Ammon's horn (tissue), 1 donor: Measurements from ENCODE around the gene RPLP1.
A peak's percentile ranks its signal among the peaks of the same experiment; 100 is the strongest.

Experiments
- DNase-seq: peaks from one replicate; pipeline ENCODE4 v3.0.0-alpha.2; 2016; ENCODE audit warnings: low spot score

Gene RPLP1

GRCh38 chr15:69469467-69470201 lies 17.0 kb downstream of the RPLP1 start:
- DNase-seq = no peak

DNA sequence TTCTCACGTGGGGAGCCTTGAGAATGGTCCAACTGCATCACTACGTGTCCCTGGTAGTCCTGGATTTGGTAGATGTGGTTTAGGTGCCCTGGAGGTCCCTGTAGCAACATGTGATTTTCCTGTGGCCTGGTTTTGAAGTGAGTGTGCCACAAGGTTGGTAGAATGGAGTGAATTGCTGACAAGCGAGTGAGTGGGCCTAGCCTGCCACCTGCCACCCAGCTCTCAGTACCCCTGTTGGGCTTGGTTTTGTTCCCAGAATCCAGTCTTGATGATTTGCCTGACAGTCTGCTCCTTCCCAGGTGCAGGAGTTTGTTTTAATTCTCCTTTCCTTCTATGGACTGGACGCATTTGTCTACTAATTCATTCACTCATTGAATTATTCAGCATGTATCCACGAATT lies 19.4 kb downstream of the RPLP1 start:
- no peak for DNase-seq

DNA sequence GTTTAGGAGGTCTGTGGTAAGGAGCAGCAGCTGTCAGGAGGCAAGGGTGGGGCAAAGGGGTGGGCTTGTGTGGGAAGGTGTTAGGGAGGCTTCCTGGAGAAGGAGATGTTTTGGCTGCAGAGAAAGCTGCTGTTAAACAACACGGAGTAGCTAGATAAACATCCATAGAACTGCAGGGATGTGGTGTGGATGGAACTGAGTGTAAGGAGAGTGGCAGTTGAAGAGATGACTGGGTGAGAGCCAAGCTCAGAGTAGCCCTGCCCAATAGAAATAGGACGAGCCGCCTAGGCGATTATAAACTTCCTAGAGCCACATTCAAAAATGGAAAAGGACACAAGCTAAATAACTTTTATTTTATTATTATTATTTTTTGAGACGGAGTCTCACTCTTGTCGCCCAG lies 19.9 kb downstream of the RPLP1 start:
- no peak for DNase-seq

- no peak for DNase-seq
Measured at GRCh38 chr15:69474291-69474690, 21.7 kb downstream of the RPLP1 start.

DNA sequence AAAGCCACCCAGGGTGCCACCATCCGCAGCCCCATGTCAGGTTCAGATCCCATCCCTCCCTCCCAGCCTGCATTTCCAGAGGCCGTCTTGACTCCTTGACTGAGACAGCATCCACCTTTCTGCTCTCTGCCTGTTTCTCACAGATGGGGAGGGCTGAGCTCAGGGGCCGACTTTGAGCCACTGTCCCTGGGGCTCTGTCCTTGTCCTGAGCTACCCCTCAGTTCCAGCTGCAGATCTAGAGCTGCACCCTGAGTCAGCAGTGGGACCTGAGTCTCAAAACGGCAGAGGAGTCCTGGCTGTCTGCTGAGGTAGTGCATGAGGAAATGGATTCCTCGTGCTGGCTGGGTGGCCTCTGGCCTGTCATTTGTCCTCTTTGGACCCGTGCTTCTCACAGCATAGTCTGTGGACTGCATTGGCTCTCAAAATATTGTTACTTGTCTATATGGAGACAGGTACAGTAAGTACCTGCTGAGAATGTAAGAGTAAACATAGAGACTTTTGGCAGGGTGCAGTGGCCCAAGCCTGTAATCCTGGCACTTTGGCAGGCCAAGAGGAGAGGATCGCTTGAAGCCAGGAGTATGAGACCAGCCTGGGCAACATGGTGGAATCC lies 22.3 kb downstream of the RPLP1 start:
- DNase-seq = no peak

GRCh38 chr15:69475769-69476358 lies 23.2 kb downstream of the RPLP1 start:
- DNase-seq = peak; percentile 83

- no peak for DNase-seq
Measured at GRCh38 chr15:69476704-69477473, 24.3 kb downstream of the RPLP1 start.

GRCh38 chr15:69478259-69478781 lies 25.7 kb downstream of the RPLP1 start:
- peak; percentile 78 for DNase-seq

- DNase-seq = no peak
Measured at GRCh38 chr15:69479081-69479480, 26.5 kb downstream of the RPLP1 start.

DNA sequence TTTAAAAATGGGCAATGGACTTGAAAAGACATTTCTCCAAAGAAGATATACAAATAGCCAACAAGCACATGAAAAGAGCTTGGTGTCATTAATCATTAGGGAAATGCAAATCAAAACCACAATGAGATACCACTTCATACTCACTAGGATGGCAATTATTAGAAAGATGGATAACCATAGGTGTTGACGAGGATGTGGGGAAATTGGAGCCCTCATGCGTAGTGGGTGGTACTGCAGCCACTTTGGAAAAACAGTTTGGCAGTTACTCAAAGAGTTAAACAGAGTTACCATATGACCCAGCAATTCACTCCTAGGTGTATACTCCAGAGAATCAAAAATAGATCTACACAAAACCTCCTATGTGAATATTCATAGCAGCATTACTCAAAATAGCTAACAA lies 27.4 kb downstream of the RPLP1 start:
- no peak for DNase-seq

- no peak for DNase-seq
Measured at GRCh38 chr15:69480932-69481331, 28.3 kb downstream of the RPLP1 start.

DNA sequence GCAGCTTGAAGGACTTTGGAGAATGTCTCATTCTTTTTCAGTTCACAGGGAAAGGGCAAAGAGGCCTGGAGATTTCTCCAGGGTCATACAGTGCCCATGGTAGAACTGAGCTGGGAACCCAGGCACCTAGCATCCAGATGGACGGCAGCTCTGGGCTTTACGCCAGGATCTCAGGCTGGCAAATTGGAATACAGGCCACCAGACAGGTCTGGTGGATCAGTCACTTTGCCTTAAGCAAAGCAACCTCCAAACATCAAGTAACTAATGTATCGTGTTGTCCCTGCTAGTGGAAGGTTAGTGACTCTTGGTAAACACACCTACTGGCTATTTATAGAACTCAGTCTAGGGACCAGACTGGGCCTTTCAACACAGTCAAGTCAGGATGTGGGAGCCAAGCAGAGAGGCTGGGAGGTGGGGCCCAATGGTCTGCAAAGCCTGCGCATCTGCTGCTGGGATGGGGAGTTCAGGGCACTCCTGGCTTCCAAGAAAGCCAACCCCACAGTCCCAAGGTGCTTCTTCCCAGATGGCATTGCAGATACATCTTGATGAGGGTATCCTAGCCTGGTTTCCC lies 30.2 kb downstream of the RPLP1 start:
- DNase-seq = no peak

- no peak for DNase-seq
Measured at GRCh38 chr15:69484837-69485236, 32.2 kb downstream of the RPLP1 start.

DNA sequence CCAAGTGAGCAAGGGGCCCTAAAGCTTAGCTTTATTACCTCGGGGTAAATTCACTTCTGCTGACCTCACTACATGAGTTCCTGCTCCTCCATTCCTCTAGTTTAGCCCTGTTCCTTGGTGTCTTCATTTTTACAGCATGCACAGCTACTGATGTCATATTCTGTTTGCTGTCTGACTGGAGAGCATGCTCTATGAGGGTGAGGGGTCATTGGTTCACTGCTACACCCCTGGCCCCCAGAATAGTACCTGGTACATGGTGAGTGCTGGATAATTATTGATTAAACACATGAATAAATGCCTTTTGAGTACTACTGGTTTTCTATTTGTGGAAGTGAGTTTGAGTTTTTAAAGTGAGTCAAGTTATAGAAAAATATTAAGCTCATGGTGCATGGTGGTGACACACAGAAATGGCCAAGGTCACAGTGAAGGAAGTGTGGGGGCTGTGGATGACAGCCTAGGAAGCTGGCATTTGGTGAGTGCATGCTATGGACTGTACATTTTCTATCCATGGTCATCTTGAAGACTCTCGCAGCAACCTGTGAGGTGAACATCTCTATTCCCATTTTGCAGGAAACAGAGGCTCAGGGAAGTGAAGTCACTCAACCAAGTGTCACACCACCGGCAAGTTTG lies 34.0 kb downstream of the RPLP1 start:
- no peak for DNase-seq

DNA sequence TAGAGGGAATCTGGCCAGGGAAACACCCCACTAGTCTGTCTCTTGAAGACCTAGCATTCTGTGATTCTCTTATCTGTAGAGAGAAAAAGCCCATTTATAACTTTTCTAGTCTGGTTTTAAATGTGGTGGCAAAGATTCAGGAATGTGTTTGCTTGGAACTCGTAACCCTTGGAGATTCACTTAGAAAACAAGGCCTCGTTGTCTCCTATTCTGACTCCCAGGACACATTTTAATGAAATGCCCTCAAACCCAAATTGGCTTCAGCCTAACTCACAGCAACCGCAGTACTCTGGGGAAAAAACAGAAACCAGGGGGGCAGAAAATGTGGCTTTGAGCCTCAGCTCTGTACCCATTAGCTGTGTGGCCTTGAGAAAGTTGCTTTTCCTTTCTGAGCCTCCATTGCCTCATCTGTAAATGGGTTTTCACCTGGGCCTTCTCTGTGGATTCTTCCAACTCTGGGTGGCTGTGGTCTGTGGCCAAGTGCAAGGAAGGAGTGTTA lies 36.5 kb downstream of the RPLP1 start:
- peak; percentile 66 for DNase-seq

DNA sequence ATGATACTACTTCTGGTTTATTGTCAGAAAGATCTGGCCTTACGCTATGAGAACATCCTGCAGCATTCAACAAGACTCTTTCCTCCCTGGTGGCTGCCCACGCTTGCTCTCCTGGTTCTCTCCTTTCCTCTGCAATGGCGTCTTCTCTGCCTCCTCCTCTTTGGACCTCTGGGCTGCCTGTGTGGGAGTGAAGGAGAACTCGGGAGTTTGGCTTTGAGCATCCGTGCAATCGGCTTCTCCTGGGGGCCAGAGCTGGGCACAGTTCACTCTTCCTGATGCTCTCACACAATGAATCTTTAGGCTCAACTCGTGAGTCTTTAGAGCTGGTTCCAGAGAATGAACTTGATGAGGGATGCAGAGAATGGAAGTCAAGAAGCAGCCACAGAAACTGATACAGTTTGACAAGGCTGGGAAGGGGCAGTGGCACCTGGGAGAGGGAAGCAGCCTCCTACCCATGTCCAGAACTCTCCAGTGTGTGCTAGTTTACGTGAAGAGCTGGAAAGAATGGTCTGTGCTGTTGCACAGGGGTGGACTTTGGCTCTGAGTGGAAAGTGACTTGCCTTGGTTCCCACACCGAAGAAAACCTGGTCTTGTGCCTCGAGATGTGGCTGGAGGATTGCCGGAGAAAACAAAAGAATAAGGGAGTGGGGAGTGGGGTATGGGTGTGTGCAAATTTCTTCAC lies 37.9 kb downstream of the RPLP1 start:
- no peak for DNase-seq

DNA sequence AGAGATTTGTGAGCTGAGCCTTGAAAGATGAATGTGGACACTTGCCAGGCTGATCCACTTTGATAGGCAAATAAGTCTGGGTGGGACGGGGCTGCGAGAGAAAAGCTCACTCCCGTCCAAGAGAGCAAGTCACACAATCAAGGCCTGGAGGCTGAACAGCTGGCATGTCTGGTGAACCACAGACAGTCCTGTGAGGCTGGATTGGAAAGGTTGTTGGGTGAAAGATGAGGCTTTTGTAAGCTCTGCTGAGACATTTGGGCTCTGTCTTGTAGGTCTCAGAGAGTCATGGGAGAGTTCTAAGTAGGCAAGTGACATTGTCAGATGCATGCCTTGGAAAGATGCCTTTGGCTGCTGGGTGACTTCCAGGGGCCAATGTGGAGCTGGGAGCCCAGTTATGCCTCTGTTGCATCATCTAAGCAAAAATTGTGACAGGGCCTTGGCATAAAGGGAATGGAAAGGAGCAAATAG lies 38.5 kb downstream of the RPLP1 start:
- DNase-seq = peak; percentile 18

- DNase-seq = no peak
Measured at GRCh38 chr15:69493406-69493805, 40.8 kb downstream of the RPLP1 start.

GRCh38 chr15:69496001-69496400 lies 43.4 kb downstream of the RPLP1 start:
- no peak for DNase-seq

- DNase-seq = no peak
Measured at GRCh38 chr15:69497076-69497475, 44.5 kb downstream of the RPLP1 start.

- no peak for DNase-seq
Measured at GRCh38 chr15:69497667-69498066, 45.0 kb downstream of the RPLP1 start.
